Esophagus muscularis mucosa (tissue), 4 donors: Measurements from ENCODE around the gene ATP2B2.

ENCODE experiments used
- CTCF ChIP-seq, 3 experiments: fragments of 200-600 bp in 2 of 3; fragments of 450-650 bp in 1 of 3; sonication (generic) in 2 of 3; IDR thresholded peaks; one replicate each; pipeline ENCODE4 v1.5.1; 2017 to 2019; ENCODE audit warnings: antibody characterized with exemption in 3 of 3, mild to moderate bottlenecking in 2 of 3, moderate library complexity in 1 of 3
- EP300 ChIP-seq: sonication (generic); formaldehyde crosslinking; IDR thresholded peaks from one replicate; pipeline ENCODE4 v1.6.1; 2017; ENCODE audit warnings: antibody characterized with exemption
- POLR2A ChIP-seq: fragments of 450-650 bp; IDR thresholded peaks from one replicate; pipeline ENCODE4 v1.6.1; 2017; ENCODE audit warnings: antibody characterized with exemption, moderate library complexity, mild to moderate bottlenecking, low read depth
- POLR2AphosphoS5 ChIP-seq, 2 donors: sonication (generic); formaldehyde crosslinking; IDR thresholded peaks; one replicate each; pipeline ENCODE4 v1.6.1; 2017; ENCODE audit warnings: antibody characterized with exemption in 2 of 2

DNA sequence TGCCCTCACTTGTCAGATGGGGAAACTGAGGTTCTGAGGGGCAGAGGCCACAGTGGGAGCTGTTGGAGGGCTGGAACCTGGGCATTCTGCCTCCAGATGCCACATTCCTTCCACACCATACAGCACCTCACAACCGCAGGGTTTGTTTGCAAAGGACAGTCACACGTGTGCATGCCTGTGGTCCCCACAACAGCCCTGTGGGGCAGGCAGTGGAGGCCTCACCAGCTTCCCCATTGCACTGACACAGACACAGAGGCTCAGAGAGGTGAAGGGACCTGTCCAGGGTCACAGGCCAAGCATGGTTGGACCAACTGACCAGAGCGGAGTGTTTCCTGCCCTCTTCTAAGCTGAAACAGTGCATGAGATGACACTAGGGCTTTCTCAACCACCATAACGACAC, 109.3 kb downstream of the ATP2B2 start:
- TF ChIP-seq CTCF (IDR thresholded peaks at IDR 0.05) (no peak), POLR2AphosphoS5 (IDR thresholded peaks at IDR 0.05) (no peak), POLR2A (no peak), EP300 (no peak)
